Measurements from ENCODE around the gene NCOA1. TPM values are rescaled to one million over a fixed set of nuclear protein-coding genes. Genes with fewer than 3 reads are reported as not detected.
"Not testable (repeated sequence)": the region's sequence is repeated elsewhere in the genome, so short reads cannot be mapped to it uniquely, and the experiment has no call there.

The NCOA1 gene
- total RNA-seq, 2 experiments from 2014 or later: 23.6 to 24.7 TPM

DNA sequence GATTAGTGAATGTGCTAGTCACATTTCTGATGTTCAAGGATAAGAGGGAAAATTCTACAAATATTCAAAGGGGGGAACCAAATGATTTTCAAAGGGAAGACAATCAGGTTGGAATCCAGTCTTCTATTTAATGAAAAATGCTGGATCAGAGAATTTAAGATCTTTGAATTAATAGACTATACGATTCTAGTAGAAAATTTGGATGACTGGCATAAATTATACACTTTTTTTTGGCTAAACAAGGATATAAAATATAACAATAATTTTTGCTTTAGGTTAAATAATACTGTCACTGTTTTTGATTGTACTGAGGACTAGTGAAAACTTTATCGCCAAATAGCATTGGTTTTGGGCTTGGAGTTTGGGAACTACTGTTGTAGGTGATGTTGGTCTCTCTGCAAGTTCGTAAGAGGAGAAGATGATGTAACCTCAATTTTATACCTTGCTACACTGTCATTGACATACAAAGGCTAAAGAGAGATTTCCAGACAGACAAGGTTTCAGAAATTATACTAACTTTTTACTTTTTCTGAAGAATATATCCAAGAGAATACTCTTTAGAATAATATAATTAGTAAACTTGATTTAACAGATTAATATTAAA, 51.3 kb downstream of the NCOA1 start:
- Mint-ChIP-seq H3K4me1 (peaks cover 15% of the 10 kb centered on the region), H3K9me3 (peaks cover 25% of the 10 kb centered on the region), H3K27me3 (no peaks in the 10 kb centered on the region), H3K4me3 (no peak overlapping the region), H3K27ac (no peak overlapping the region), H3K36me3 (peaks cover 26% of the 10 kb centered on the region)
- DNase-seq (no peak), ATAC-seq (ENCODE audit: low read depth) (no peak)
- POLR2A ChIA-PET: no interaction called here

- DNase-seq (no peak), ATAC-seq (ENCODE audit: low read depth) (no peak)
- H3K36me3 Mint-ChIP-seq: peaks cover 29% of the 10 kb centered on the region
- no peak overlapping the region for H3K27ac Mint-ChIP-seq
- H3K4me1 Mint-ChIP-seq: peaks cover 15% of the 10 kb centered on the region
- peaks cover 29% of the 10 kb centered on the region for H3K9me3 Mint-ChIP-seq
- POLR2A ChIA-PET: no interaction called here
- H3K4me3 Mint-ChIP-seq: no peak overlapping the region
- H3K27me3 Mint-ChIP-seq: no peaks in the 10 kb centered on the region
Measured at GRCh38 chr2:24543252-24543651, 52.2 kb downstream of the NCOA1 start.

DNA sequence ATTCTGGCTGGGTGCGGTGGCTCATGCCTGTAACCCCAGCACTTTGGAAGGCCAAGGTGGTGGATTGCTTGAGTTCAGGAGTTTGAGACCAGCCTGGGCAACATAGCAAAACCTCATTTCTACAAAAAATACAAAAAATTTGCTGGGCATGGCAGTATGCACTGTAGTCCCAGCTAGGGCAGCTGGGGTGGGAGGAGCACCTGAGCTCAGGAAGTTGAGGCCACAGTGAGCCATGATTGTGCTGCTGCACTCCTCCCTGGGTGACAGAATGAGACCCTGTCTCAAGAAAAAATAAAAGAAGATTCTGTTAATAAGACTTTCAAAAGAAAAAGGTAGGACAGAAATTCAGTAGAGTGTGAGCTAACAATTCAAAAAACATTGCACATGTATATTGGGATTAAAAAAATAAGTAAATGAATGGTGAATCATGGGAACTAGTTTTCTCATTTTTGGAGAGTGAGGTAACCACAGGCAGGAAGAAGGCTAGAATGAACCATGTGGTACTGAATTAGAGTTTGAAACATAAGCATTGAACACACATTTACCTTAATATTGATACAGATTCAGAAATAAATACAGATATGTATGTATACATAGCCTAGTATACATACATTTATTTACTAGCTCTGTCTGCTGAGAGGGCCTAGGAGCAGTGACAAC, 53.5 kb downstream of the NCOA1 start:
- Mint-ChIP-seq H3K27ac (peak overlapping the region; percentile 40), H3K36me3 (peaks cover 29% of the 10 kb centered on the region), H3K4me3 (no peak overlapping the region), H3K27me3 (no peaks in the 10 kb centered on the region), H3K9me3 (peaks cover 35% of the 10 kb centered on the region), H3K4me1 (peaks cover 15% of the 10 kb centered on the region)
- DNase-seq: no peak
- POLR2A ChIA-PET: no interaction called here
- ATAC-seq (ENCODE audit: low read depth): no peak

DNA sequence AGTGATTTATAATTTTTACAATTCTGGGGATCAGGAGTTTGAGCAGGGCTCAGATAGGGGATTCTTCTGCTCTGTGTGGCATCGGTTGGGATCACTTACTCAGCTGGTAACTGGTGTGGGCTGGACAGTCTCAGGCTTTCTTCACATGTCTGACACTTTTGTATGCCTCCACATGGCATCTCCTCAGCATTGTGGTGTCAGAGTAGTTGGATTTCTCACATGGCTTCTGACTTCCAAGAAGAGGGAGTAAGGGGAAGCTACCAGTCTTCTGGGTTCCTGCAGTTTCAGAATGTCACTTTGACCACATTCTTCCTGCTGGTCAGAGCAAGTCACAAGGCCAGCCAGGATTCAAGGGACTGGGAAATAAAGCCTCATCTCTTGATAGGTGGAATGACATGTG, 55.6 kb downstream of the NCOA1 start:
- Mint-ChIP-seq H3K36me3 (peaks cover 29% of the 10 kb centered on the region), H3K27ac (no peak overlapping the region), H3K4me1 (peaks cover 15% of the 10 kb centered on the region), H3K9me3 (peaks cover 35% of the 10 kb centered on the region), H3K4me3 (no peak overlapping the region), H3K27me3 (no peaks in the 10 kb centered on the region)
- DNase-seq (no peak), ATAC-seq (ENCODE audit: low read depth) (no peak)
- POLR2A ChIA-PET: no interaction called here

DNA sequence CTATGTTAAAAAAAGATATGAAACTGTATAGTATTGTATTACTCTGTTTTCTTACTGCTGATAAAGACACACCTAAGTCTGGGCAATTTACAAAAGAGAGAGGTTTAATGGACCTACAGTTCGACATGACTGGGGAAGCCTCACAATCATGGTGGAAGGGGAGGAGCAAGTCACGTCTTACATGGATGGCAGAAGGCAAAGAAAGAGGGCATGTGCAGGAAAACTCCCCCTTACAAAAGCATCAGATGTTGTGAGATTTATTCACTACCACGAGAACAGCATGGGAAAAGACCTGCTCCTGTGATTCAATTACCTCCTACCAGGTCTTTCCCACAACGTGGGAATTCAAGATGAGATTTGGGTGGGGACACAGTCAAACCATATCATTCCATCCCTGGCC, 57.0 kb downstream of the NCOA1 start:
- DNase-seq: no peak
- POLR2A ChIA-PET: no interaction called here
- H3K9me3 Mint-ChIP-seq: peaks cover 31% of the 10 kb centered on the region
- no peaks in the 10 kb centered on the region for H3K27me3 Mint-ChIP-seq
- H3K27ac Mint-ChIP-seq: no peak overlapping the region
- no peak for ATAC-seq (ENCODE audit: low read depth)
- H3K36me3 Mint-ChIP-seq: peaks cover 27% of the 10 kb centered on the region
- peaks cover 14% of the 10 kb centered on the region for H3K4me1 Mint-ChIP-seq
- H3K4me3 Mint-ChIP-seq: no peak overlapping the region

DNA sequence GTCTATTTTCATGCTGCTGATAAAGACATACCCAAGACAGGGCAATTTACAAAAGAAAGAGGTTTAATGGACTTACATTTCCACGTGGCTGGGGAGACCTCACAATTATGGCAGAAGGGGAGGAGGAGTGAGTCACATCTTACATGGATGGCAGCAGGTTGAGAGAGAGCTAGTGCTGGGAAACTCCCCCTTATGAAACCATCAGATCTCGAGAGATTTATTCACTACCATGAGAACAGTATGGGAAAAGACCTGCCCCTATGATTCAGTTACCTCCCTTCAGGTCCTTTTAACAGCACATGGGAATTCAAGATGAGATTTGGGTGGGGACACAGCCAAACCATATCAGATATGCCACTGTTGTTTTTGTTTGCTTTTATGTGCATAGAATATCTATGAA, 59.2 kb downstream of the NCOA1 start:
- H3K4me3 Mint-ChIP-seq; DNase-seq; POLR2A ChIA-PET; ATAC-seq (ENCODE audit: low read depth); H3K27me3 Mint-ChIP-seq; H3K4me1 Mint-ChIP-seq; H3K27ac Mint-ChIP-seq: not testable (repeated sequence)
- peaks cover 23% of the 10 kb centered on the region for H3K9me3 Mint-ChIP-seq
- peaks cover 24% of the 10 kb centered on the region for H3K36me3 Mint-ChIP-seq

GRCh38 chr2:24551016-24551415, 60.0 kb downstream of the NCOA1 start:
- Mint-ChIP-seq H3K4me1 (peaks cover 3% of the 10 kb centered on the region), H3K4me3 (no peak overlapping the region), H3K9me3 (peaks cover 22% of the 10 kb centered on the region), H3K27ac (no peak overlapping the region), H3K36me3 (peaks cover 22% of the 10 kb centered on the region), H3K27me3 (no peaks in the 10 kb centered on the region)
- POLR2A ChIA-PET: no interaction called here
- DNase-seq: no peak
- ATAC-seq (ENCODE audit: low read depth): no peak

DNA sequence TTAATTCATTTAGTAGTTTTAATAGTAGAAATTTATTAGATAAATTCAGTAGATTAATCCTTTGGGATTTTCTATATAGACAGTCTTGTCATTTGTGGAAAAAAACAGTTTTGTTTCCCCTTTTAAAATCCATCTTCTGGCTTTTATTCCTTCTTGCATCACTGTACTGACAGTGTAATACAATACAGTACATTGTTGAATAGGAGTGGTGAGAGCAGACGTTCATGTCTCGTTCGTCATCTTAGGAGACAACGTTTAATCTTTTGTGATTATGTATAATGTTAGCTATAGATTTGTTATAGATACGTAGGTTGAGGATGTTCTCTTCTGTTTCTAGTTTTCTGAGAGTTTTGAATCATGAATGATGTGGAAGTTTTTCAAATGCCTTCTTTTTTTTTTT, 61.8 kb downstream of the NCOA1 start:
- DNase-seq: no peak
- Mint-ChIP-seq H3K27ac (no peak overlapping the region), H3K4me1 (no peaks in the 10 kb centered on the region), H3K4me3 (no peak overlapping the region), H3K27me3 (no peaks in the 10 kb centered on the region), H3K9me3 (peaks cover 29% of the 10 kb centered on the region), H3K36me3 (peaks cover 24% of the 10 kb centered on the region)
- ATAC-seq (ENCODE audit: low read depth): no peak
- POLR2A ChIA-PET: no interaction called here

GRCh38 chr2:24558781-24559472, 67.9 kb downstream of the NCOA1 start:
- H3K27ac Mint-ChIP-seq: no peak overlapping the region
- DNase-seq (no peak), ATAC-seq (ENCODE audit: low read depth) (no peak)
- H3K4me3 Mint-ChIP-seq: no peak overlapping the region
- peaks cover 22% of the 10 kb centered on the region for H3K36me3 Mint-ChIP-seq
- POLR2A ChIA-PET: no interaction called here
- no peaks in the 10 kb centered on the region for H3K4me1 Mint-ChIP-seq
- no peaks in the 10 kb centered on the region for H3K27me3 Mint-ChIP-seq
- H3K9me3 Mint-ChIP-seq: peaks cover 18% of the 10 kb centered on the region

DNA sequence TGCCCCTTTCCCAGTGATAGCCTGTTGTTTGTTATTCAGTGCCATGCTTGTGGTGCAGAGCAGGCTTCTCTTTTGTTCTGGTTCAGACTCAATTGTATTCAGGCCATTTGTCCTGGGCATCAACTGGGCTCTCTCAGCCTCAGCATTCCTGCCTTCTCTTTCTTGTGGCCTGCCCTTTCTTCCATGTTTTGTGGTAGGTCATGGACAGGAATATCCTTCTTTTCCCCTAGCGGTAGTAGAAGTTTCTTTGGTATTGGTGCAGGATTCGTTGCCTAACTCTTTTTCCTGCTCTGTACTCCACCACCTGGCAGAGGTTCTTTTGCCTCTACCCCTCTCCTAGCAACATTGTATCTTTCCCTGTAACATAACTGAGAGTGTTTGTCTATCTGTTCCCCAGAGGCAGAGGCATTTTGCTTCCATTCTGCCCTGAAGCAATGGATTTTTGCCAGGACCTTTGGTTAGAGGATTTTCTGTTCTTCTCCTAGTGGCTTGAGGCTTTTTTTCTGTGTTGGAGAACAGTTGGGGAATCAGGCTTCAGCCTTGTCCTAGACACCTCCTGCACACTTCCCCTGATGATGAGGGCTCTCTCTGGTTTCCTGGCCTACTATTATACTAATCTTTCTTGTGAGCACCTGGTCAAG, 68.5 kb downstream of the NCOA1 start:
- Mint-ChIP-seq H3K9me3 (peaks cover 16% of the 10 kb centered on the region), H3K27ac (no peak overlapping the region), H3K4me3 (no peak overlapping the region), H3K4me1 (no peaks in the 10 kb centered on the region), H3K27me3 (no peaks in the 10 kb centered on the region), H3K36me3 (peaks cover 23% of the 10 kb centered on the region)
- DNase-seq (no peak), ATAC-seq (ENCODE audit: low read depth) (no peak)
- POLR2A ChIA-PET: no interaction called here

DNA sequence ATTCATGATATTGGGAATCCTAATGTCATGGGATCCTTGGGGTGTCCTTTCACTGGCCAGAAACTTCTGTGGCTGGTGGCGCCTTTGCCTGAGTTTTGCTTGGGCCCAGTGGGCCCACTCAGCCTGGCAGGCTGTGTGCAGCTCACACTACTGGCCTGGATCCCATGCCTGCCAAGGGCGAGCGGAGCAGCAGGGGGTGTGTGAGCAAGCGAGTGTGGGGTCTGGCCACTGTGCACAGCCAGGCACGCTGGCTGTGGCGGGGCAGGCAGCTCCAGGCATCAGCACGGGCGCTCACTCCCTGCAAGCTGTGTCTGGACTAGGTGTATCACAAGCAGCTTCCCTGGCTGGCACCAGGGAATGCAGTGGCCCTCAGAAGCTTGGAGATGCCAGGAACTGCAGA, 74.5 kb downstream of the NCOA1 start:
- POLR2A ChIA-PET: no interaction called here
- Mint-ChIP-seq H3K36me3 (peaks cover 25% of the 10 kb centered on the region), H3K4me3 (no peak overlapping the region), H3K9me3 (no peaks in the 10 kb centered on the region), H3K27ac (no peak overlapping the region), H3K27me3 (no peaks in the 10 kb centered on the region), H3K4me1 (no peaks in the 10 kb centered on the region)
- DNase-seq (no peak), ATAC-seq (ENCODE audit: low read depth) (no peak)

- H3K4me3 Mint-ChIP-seq: no peak overlapping the region
- no peaks in the 10 kb centered on the region for H3K9me3 Mint-ChIP-seq
- ATAC-seq (ENCODE audit: low read depth) (no peak), DNase-seq (no peak)
- POLR2A ChIA-PET: no interaction called here
- H3K4me1 Mint-ChIP-seq: no peaks in the 10 kb centered on the region
- no peaks in the 10 kb centered on the region for H3K27me3 Mint-ChIP-seq
- peaks cover 24% of the 10 kb centered on the region for H3K36me3 Mint-ChIP-seq
- no peak overlapping the region for H3K27ac Mint-ChIP-seq
Measured at GRCh38 chr2:24566209-24566608, 75.2 kb downstream of the NCOA1 start.

DNA sequence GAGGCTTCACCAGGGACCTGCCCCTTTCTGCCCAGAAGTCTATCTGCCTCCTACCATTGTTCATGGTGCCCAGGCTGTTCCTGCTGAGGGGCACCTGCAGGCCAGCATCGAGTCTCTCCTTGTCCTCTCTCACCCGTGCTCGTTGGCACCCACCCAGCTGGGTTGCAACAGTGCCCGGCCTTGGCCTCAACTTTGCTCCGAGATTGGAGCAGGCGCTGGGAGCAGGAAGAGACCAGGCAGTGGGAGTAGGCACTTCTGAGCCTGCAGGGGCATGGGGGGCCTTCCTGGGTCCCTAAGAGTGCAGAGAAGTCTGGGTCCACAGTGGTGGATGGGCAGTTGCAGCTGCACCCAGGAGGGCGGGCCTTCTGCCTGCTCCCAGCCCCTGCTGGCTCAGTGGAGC, 75.6 kb downstream of the NCOA1 start:
- Mint-ChIP-seq H3K4me1 (no peaks in the 10 kb centered on the region), H3K4me3 (no peak overlapping the region), H3K9me3 (no peaks in the 10 kb centered on the region), H3K27ac (no peak overlapping the region), H3K36me3 (peaks cover 24% of the 10 kb centered on the region), H3K27me3 (no peaks in the 10 kb centered on the region)
- POLR2A ChIA-PET: no interaction called here
- DNase-seq (no peak), ATAC-seq (ENCODE audit: low read depth) (no peak)

DNA sequence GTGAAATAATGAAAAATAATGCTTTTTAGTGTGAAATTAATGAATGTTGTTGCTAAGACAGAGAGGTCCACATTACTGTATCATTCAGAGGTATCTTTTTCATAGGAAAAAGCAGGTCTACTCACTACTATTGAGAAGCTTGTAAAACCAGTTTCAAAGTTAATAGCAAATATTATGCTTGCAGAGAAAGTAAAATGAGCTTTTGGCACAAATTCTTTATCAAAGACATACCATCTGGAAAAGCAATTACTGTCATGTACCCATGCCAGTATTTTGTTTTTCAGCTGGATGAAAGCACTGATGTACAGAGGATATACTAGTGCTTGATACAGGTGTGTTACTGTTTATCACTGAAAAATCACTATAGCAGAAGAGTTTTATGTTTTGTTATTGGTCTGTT, 77.5 kb downstream of the NCOA1 start:
- no peak overlapping the region for H3K4me3 Mint-ChIP-seq
- no peak overlapping the region for H3K27ac Mint-ChIP-seq
- DNase-seq: no peak
- peaks cover 27% of the 10 kb centered on the region for H3K36me3 Mint-ChIP-seq
- POLR2A ChIA-PET: no interaction called here
- no peaks in the 10 kb centered on the region for H3K4me1 Mint-ChIP-seq
- no peak for ATAC-seq (ENCODE audit: low read depth)
- H3K27me3 Mint-ChIP-seq: no peaks in the 10 kb centered on the region
- no peaks in the 10 kb centered on the region for H3K9me3 Mint-ChIP-seq

Data from activated naive CD8-positive, alpha-beta T cell treated with anti-CD3 and anti-CD28 coated beads, Interleukin-2, amount 10 ng/mL, durations not matched to agents 7 days and 5 days (primary cell).